Peyer's patch (tissue), 4 donors: Measurements from ENCODE around the gene SLK. TPM values are rescaled to one million over a fixed set of nuclear protein-coding genes. Genes with fewer than 3 reads are reported as not detected.

Experiments used
- DNase-seq, 3 donors: peaks; one replicate each; pipeline ENCODE4 v3.0.0-alpha.2; 2017 to 2019
- H3K27ac ChIP-seq, 4 donors: fragments of 200-600 bp; sonication (generic); one replicate each; pipeline ENCODE4 v1.5.1; 2016 to 2019
- H3K27me3 ChIP-seq, 2 donors: fragments of 200-600 bp; sonication (generic); one replicate each; pipeline ENCODE4 v1.5.1; 2019
- H3K36me3 ChIP-seq, 3 donors: fragments of 200-600 bp; sonication (generic); one replicate each; pipeline ENCODE4 v1.5.1; 2016 to 2019
- H3K4me1 ChIP-seq, 4 donors: fragments of 200-600 bp; sonication (generic); one replicate each; pipeline ENCODE4 v1.5.1; 2016 to 2019
- H3K4me3 ChIP-seq, 4 donors: fragments of 200-600 bp; sonication (generic); 1 replicate in 3 of 4; 2 replicates in 1 of 4; pipeline ENCODE4 v1.5.1; 2016 to 2019; ENCODE audit warnings: mild to moderate bottlenecking in 1 of 4
- H3K9me3 ChIP-seq, 4 donors: fragments of 200-600 bp; sonication (generic); one replicate each; pipeline ENCODE4 v1.5.1; 2016 to 2019; ENCODE audit warnings: mild to moderate bottlenecking in 1 of 4
- CTCF ChIP-seq, 6 experiments: fragments of 450-650 bp in 4 of 6; fragments of 200-600 bp in 2 of 6; sonication (generic) in 1 of 6; IDR thresholded peaks; one replicate each; pipeline ENCODE4 v1.5.1; 2017 to 2019; ENCODE audit warnings: antibody characterized with exemption in 6 of 6, mild to moderate bottlenecking in 3 of 6, moderate library complexity in 1 of 6
- POLR2A ChIP-seq, 2 donors: fragments of 450-650 bp; IDR thresholded peaks; one replicate each; pipeline ENCODE4 v1.5.1; 2017; ENCODE audit warnings: antibody characterized with exemption in 2 of 2, mild to moderate bottlenecking in 2 of 2, moderate library complexity in 2 of 2
- total RNA-seq, 4 donors: library from RNA; depleted of rRNA; stranded (reverse); fragments of >200 nt; gene quantifications; one replicate each; pipeline ENCODE4 v1.1.0, GENCODE V29; 2016

The SLK gene
- total RNA-seq, 4 donors from 2014 or later: 38.5 to 55.4 (median 52.6) TPM

- peaks cover 0 to 7% (median 0%) of the 10 kb centered on the region in 3 donors for H3K36me3 ChIP-seq
- no peaks in the 10 kb centered on the region for H3K9me3 ChIP-seq
- no peaks in the 10 kb centered on the region for H3K4me1 ChIP-seq
- DNase-seq: no peak
- no peaks in the 10 kb centered on the region for H3K27me3 ChIP-seq
- no peak overlapping the region for H3K4me3 ChIP-seq
- H3K27ac ChIP-seq: no peak overlapping the region
- TF ChIP-seq POLR2A (IDR thresholded peaks at IDR 0.05): no peak
- TF ChIP-seq CTCF (IDR thresholded peaks at IDR 0.05): no peak
These were observed 100.6 kb downstream of the SLK start for GRCh38 chr10:104067525-104067924.

- no peak overlapping the region for H3K4me3 ChIP-seq
- no peaks in the 10 kb centered on the region for H3K4me1 ChIP-seq
- H3K27ac ChIP-seq: peak overlapping the region in 2 of 4 donors; percentile 39 to 59
- peaks cover 0 to 12% (median 0%) of the 10 kb centered on the region in 3 donors for H3K36me3 ChIP-seq
- H3K9me3 ChIP-seq: no peaks in the 10 kb centered on the region
- DNase-seq: peak in 1 of 3 donors; percentile 76
- TF ChIP-seq POLR2A (IDR thresholded peaks at IDR 0.05): no peak
- H3K27me3 ChIP-seq: no peaks in the 10 kb centered on the region
These were observed 102.7 kb downstream of the SLK start for GRCh38 chr10:104069613-104070012.

- no peaks in the 10 kb centered on the region for H3K4me1 ChIP-seq
- H3K36me3 ChIP-seq: peaks cover 0 to 12% (median 0%) of the 10 kb centered on the region in 3 donors
- no peak overlapping the region for H3K4me3 ChIP-seq
- no peak overlapping the region for H3K27ac ChIP-seq
- no peak for DNase-seq
- TF ChIP-seq POLR2A (IDR thresholded peaks at IDR 0.05) (no peak), CTCF (IDR thresholded peaks at IDR 0.05) (no peak)
- H3K27me3 ChIP-seq: no peaks in the 10 kb centered on the region
- H3K9me3 ChIP-seq: no peaks in the 10 kb centered on the region
These were observed 105.8 kb downstream of the SLK start for GRCh38 chr10:104072786-104073185.

- Histone ChIP-seq H3K9me3 (no peaks in the 10 kb centered on the region), H3K4me1 (no peaks in the 10 kb centered on the region), H3K27ac (no peak overlapping the region), H3K27me3 (no peaks in the 10 kb centered on the region), H3K4me3 (no peak overlapping the region), H3K36me3 (peaks cover 0 to 12% (median 0%) of the 10 kb centered on the region in 3 donors)
- no peak for DNase-seq
- no peak for TF ChIP-seq POLR2A (IDR thresholded peaks at IDR 0.05)
- TF ChIP-seq CTCF (IDR thresholded peaks at IDR 0.05): no peak
These were observed 107.6 kb downstream of the SLK start for GRCh38 chr10:104074505-104074904.

GRCh38 chr10:104076743-104077160 lies 109.8 kb downstream of the SLK start:
- no peak for DNase-seq
- H3K9me3 ChIP-seq: no peaks in the 10 kb centered on the region
- peaks cover 0 to 12% (median 0%) of the 10 kb centered on the region in 3 donors for H3K36me3 ChIP-seq
- H3K27ac ChIP-seq: no peak overlapping the region
- H3K4me3 ChIP-seq: no peak overlapping the region
- TF ChIP-seq POLR2A (IDR thresholded peaks at IDR 0.05) (no peak), CTCF (IDR thresholded peaks at IDR 0.05) (no peak)
- no peaks in the 10 kb centered on the region for H3K4me1 ChIP-seq
- H3K27me3 ChIP-seq: no peaks in the 10 kb centered on the region

- no peak overlapping the region for H3K27ac ChIP-seq
- no peak for DNase-seq
- no peaks in the 10 kb centered on the region for H3K27me3 ChIP-seq
- no peaks in the 10 kb centered on the region for H3K9me3 ChIP-seq
- H3K36me3 ChIP-seq: peaks cover 0 to 12% (median 0%) of the 10 kb centered on the region in 3 donors
- H3K4me1 ChIP-seq: no peaks in the 10 kb centered on the region
- no peak overlapping the region for H3K4me3 ChIP-seq
- TF ChIP-seq POLR2A (IDR thresholded peaks at IDR 0.05) (no peak), CTCF (IDR thresholded peaks at IDR 0.05) (no peak)
These were observed 110.3 kb downstream of the SLK start for GRCh38 chr10:104077247-104077646.
